Measurements from ENCODE around the gene LETMD1. TPM values are rescaled to one million over a fixed set of nuclear protein-coding genes. Genes with fewer than 3 reads are reported as not detected.
A peak's percentile ranks its signal among the peaks of the same experiment; 100 is the strongest.

LETMD1 gene
- total RNA-seq, 4 donors from 2014 or later, result 38.5 to 93.2 (median 72.3) TPM

- TF ChIP-seq CTCF (IDR thresholded peaks at IDR 0.05), result no peak
- no peak for TF ChIP-seq POLR2A (IDR thresholded peaks at IDR 0.05)
- no peak for TF ChIP-seq EP300 (IDR thresholded peaks at IDR 0.05)
- TF ChIP-seq POLR2AphosphoS5 (IDR thresholded peaks at IDR 0.05), result no peak
- no peak for DNase-seq (ENCODE audit: low spot score in 2 of 2)
- no peak overlapping the region for H3K27ac ChIP-seq
- H3K4me3 ChIP-seq, result no peak overlapping the region
- H3K4me1 ChIP-seq, result no peaks in the 10 kb centered on the region
- no peaks in the 10 kb centered on the region for H3K9me3 ChIP-seq
- WGBS, result 71% methylated on average over 3 of the region's 3 CpGs
- H3K27me3 ChIP-seq, result no peaks in the 10 kb centered on the region
- H3K36me3 ChIP-seq, result no peaks in the 10 kb centered on the region
Observed at GRCh38 chr12:51036279-51036678, 11.8 kb upstream of the LETMD1 start.

GRCh38 chr12:51048661-51049251 is 629 bp downstream of the LETMD1 start:
- Histone ChIP-seq H3K4me3 (peak overlapping the region; percentile 78), H3K27ac (peak overlapping the region; percentile 95), H3K36me3 (peaks cover 22% of the 10 kb centered on the region), H3K27me3 (no peaks in the 10 kb centered on the region), H3K4me1 (peaks cover 26% of the 10 kb centered on the region), H3K9me3 (no peaks in the 10 kb centered on the region)
- no peak for TF ChIP-seq EP300 (IDR thresholded peaks at IDR 0.05)
- TF ChIP-seq POLR2AphosphoS5 (IDR thresholded peaks at IDR 0.05), result no peak
- no peak for TF ChIP-seq CTCF (IDR thresholded peaks at IDR 0.05)
- no peak for TF ChIP-seq POLR2A (IDR thresholded peaks at IDR 0.05)
- no peak for DNase-seq (ENCODE audit: low spot score in 2 of 2)
- 21% methylated on average over 14 of the region's 14 CpGs for WGBS

GRCh38 chr12:51049525-51049924 is 1.4 kb downstream of the LETMD1 start:
- H3K36me3 ChIP-seq, result peaks cover 30% of the 10 kb centered on the region
- H3K27ac ChIP-seq, result no peak overlapping the region
- no peaks in the 10 kb centered on the region for H3K27me3 ChIP-seq
- H3K9me3 ChIP-seq, result no peaks in the 10 kb centered on the region
- WGBS, result 57% methylated on average over 3 of the region's 3 CpGs
- H3K4me3 ChIP-seq, result peak overlapping the region; percentile 78
- TF ChIP-seq POLR2AphosphoS5 (IDR thresholded peaks at IDR 0.05) (no peak), CTCF (IDR thresholded peaks at IDR 0.05) (no peak), POLR2A (IDR thresholded peaks at IDR 0.05) (no peak), EP300 (IDR thresholded peaks at IDR 0.05) (no peak)
- DNase-seq (ENCODE audit: low spot score in 2 of 2), result no peak
- H3K4me1 ChIP-seq, result peaks cover 26% of the 10 kb centered on the region

- Histone ChIP-seq H3K27me3 (no peaks in the 10 kb centered on the region), H3K4me1 (peaks cover 25% of the 10 kb centered on the region), H3K36me3 (peaks cover 52% of the 10 kb centered on the region), H3K4me3 (no peak overlapping the region), H3K27ac (no peak overlapping the region), H3K9me3 (no peaks in the 10 kb centered on the region)
- TF ChIP-seq CTCF (IDR thresholded peaks at IDR 0.05) (no peak), POLR2AphosphoS5 (IDR thresholded peaks at IDR 0.05) (no peak), POLR2A (IDR thresholded peaks at IDR 0.05) (no peak), EP300 (IDR thresholded peaks at IDR 0.05) (no peak)
- no peak for DNase-seq (ENCODE audit: low spot score in 2 of 2)
- 55% methylated on average over 4 of the region's 4 CpGs for WGBS
Observed at GRCh38 chr12:51051787-51052186, 3.7 kb downstream of the LETMD1 start.

GRCh38 chr12:51055060-51055459 is 6.9 kb downstream of the LETMD1 start:
- no peak overlapping the region for H3K27ac ChIP-seq
- no peak for DNase-seq (ENCODE audit: low spot score in 2 of 2)
- H3K36me3 ChIP-seq, result peaks cover 85% of the 10 kb centered on the region
- H3K27me3 ChIP-seq, result no peaks in the 10 kb centered on the region
- no peak for TF ChIP-seq POLR2A (IDR thresholded peaks at IDR 0.05)
- no peak for TF ChIP-seq POLR2AphosphoS5 (IDR thresholded peaks at IDR 0.05)
- no peak for TF ChIP-seq EP300 (IDR thresholded peaks at IDR 0.05)
- TF ChIP-seq CTCF (IDR thresholded peaks at IDR 0.05), result no peak
- no peak overlapping the region for H3K4me3 ChIP-seq
- 69% methylated on average over 2 of the region's 2 CpGs for WGBS
- peaks cover 2% of the 10 kb centered on the region for H3K4me1 ChIP-seq
- H3K9me3 ChIP-seq, result no peaks in the 10 kb centered on the region
